WTC11 (cell line): ENCODE results near the gene CCDC85A. TPM values are rescaled to one million over a fixed set of nuclear protein-coding genes. Genes with fewer than 3 reads are reported as not detected.

ENCODE experiments used
- ATAC-seq: fragments of 200-7000 bp; cut with Tn5 transposase; 2 replicates; pipeline ENCODE4 v1.10.0; 2021; ENCODE audit warnings: mild to moderate bottlenecking, moderate library complexity
- CTCF ChIA-PET: fragments of 300-600 bp; sonication (Branson Sonifier 250); formaldehyde crosslinking; loops from one replicate; lab custom pipeline; 2021; ENCODE audit warnings: antibody characterized with exemption; lab: Charles Lee
- POLR2A ChIA-PET: fragments of 350-600 bp; sonication (Branson Sonifier 250); formaldehyde crosslinking; loops from one replicate; lab custom pipeline; 2021; ENCODE audit warnings: antibody characterized with exemption; lab: Charles Lee
- DNase-seq: peaks from one replicate; pipeline ENCODE4 v3.0.0; 2021; ENCODE audit warnings: low spot score
- H3K27ac Mint-ChIP-seq: 2 replicates; pipeline ENCODE4 v1.8.0; 2021; ENCODE audit warnings: mixed read lengths
- H3K27me3 Mint-ChIP-seq: 2 replicates; pipeline ENCODE4 v1.8.0; 2021; ENCODE audit warnings: low read depth, mild to moderate bottlenecking, moderate library complexity, mixed read lengths
- H3K36me3 Mint-ChIP-seq: 2 replicates; pipeline ENCODE4 v1.8.0; 2021; ENCODE audit warnings: mixed read lengths
- H3K4me1 Mint-ChIP-seq: 2 replicates; pipeline ENCODE4 v1.8.0; 2022; ENCODE audit warnings: mixed read lengths
- H3K4me3 Mint-ChIP-seq: 2 replicates; pipeline ENCODE4 v1.8.0; 2021; ENCODE audit warnings: mild to moderate bottlenecking, moderate library complexity, mixed read lengths
- H3K9me3 Mint-ChIP-seq: 2 replicates; pipeline ENCODE4 v1.8.0; 2021; ENCODE audit warnings: mixed read lengths
- CREM ChIP-seq: sonication (generic); formaldehyde crosslinking; IDR thresholded peaks from 2 replicates; pipeline ENCODE4 v1.8.1; 2022; ENCODE audit warnings: mild to moderate bottlenecking, missing genetic modification reagents, moderate library complexity
- GABPB1 ChIP-seq: sonication (generic); formaldehyde crosslinking; IDR thresholded peaks from 2 replicates; pipeline ENCODE4 v1.8.1; 2023; ENCODE audit warnings: mild to moderate bottlenecking, missing genetic modification reagents
- IRF2 ChIP-seq: sonication (generic); formaldehyde crosslinking; IDR thresholded peaks from 2 replicates; pipeline ENCODE4 v1.8.0; 2022; ENCODE audit warnings: low read depth, missing genetic modification reagents, borderline replicate concordance
- OVOL2 ChIP-seq: fragments of 250-450 bp; sonication (Bioruptor Pico); IDR thresholded peaks from 2 replicates; pipeline ENCODE4 v1.9.0; 2021; ENCODE audit warnings: mild to moderate bottlenecking, borderline replicate concordance
- TCF7 ChIP-seq: sonication (generic); formaldehyde crosslinking; IDR thresholded peaks from 2 replicates; pipeline ENCODE4 v1.8.0; 2022; ENCODE audit warnings: mild to moderate bottlenecking, low read depth, missing genetic modification reagents, moderate library complexity
- ZNF416 ChIP-seq: fragments of 250-450 bp; sonication (Bioruptor Pico); IDR thresholded peaks from 2 replicates; pipeline ENCODE4 v1.9.0; 2021; ENCODE audit warnings: mild to moderate bottlenecking, inconsistent platforms
- total RNA-seq: library from RNA; stranded (reverse); gene quantifications from 3 replicates; pipeline ENCODE4 v1.2.3, GENCODE V29; 2021
- TF ChIP-seq, protein P1 (sequence below): sonication (generic); formaldehyde crosslinking; IDR thresholded peaks from 2 replicates; pipeline ENCODE4 v1.8.1; 2023; ENCODE audit warnings: mild to moderate bottlenecking, missing genetic modification reagents, moderate library complexity
- TF ChIP-seq, protein P2 (sequence below): sonication (generic); formaldehyde crosslinking; IDR thresholded peaks from 2 replicates; pipeline ENCODE4 v1.8.1; 2022; ENCODE audit warnings: low read depth, missing genetic modification reagents, borderline replicate concordance
- TF ChIP-seq, protein P3 (sequence below): fragments of 250-450 bp; sonication (Bioruptor Pico); IDR thresholded peaks from 2 replicates; pipeline ENCODE4 v1.9.0; 2021; ENCODE audit warnings: moderate library complexity, mild to moderate bottlenecking, inconsistent platforms, borderline replicate concordance
- TF ChIP-seq, protein P4 (sequence below): sonication (generic); formaldehyde crosslinking; conservative IDR thresholded peaks from 2 replicates; pipeline ENCODE4 v1.8.1; 2023; ENCODE audit warnings: mild to moderate bottlenecking, low read depth, missing genetic modification reagents, moderate library complexity
- TF ChIP-seq, protein P5 (sequence below): fragments of 200-600 bp; IDR thresholded peaks from 2 replicates; pipeline ENCODE4 v1.8.0; 2022; ENCODE audit warnings: antibody characterized with exemption

CCDC85A gene
- total RNA-seq, 1 experiment from 2014 or later: 0.22 TPM

DNA sequence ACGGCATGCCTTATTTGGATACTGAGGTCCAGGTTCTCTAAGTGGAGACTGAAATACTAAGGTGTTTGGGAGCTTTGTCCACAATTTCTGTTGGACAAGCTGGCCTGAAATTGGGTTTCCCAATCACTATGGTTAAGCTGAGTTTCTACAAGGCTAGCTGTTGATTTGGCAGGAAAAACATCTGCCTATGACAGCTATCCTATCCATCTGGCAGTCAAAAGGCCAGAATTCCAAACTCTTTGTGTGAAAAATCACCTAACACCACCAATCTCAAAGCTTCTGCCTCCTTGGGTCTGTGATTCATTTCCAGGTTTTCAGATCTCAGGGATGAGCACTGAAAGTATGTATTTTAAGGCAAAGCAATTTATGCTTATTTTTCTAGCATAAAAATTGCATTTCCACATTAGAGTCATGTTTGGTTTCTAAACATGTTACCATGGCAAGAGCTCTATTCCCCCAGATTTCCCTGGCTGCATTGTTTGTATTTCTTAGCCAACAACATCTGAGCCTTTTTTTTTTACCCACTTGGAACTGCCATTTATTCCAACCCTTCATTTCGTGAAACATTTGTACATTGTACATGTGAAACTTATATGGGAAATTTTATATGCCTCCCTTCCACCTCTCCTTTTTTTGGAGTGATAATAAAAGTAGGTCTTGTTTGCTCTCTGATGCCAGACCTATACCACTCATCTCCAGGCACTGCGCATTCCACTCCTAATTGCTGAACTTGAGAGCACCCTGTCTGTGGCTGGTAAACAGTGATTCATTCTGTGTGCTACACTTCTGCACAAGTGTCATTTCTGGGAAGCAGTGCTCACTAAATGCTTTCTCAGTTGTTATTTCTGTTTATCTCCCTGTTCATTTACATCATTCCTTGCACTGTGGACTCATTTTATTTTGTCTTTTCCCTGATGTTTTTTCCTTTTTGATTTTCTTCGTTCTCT lies 15.9 kb upstream of the CCDC85A start:
- POLR2A ChIA-PET: no interaction called here
- CTCF ChIA-PET: interaction anchor here (2.4 kb wide), 1 partner anchor 16 kb away, joined by 7 read pairs; the partner anchor contains the start of gene CCDC85A
- Mint-ChIP-seq H3K4me1 (no peaks in the 10 kb centered on the region), H3K27ac (no peak overlapping the region), H3K9me3 (peaks cover 5% of the 10 kb centered on the region), H3K27me3 (peaks cover 27% of the 10 kb centered on the region), H3K36me3 (peaks cover 5% of the 10 kb centered on the region), H3K4me3 (no peak overlapping the region)
- TF ChIP-seq IRF2 (CRISPR knock-in tag) (no peak), OVOL2 (CRISPR knock-in tag) (no peak), CREM (CRISPR knock-in tag) (no peak), GABPB1 (CRISPR knock-in tag) (no peak)
- TF ChIP-seq, protein P1, sequence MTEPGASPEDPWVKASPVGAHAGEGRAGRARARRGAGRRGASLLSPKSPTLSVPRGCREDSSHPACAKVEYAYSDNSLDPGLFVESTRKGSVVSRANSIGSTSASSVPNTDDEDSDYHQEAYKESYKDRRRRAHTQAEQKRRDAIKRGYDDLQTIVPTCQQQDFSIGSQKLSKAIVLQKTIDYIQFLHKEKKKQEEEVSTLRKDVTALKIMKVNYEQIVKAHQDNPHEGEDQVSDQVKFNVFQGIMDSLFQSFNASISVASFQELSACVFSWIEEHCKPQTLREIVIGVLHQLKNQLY (CRISPR knock-in tag): no peak
- TF ChIP-seq, protein P2, sequence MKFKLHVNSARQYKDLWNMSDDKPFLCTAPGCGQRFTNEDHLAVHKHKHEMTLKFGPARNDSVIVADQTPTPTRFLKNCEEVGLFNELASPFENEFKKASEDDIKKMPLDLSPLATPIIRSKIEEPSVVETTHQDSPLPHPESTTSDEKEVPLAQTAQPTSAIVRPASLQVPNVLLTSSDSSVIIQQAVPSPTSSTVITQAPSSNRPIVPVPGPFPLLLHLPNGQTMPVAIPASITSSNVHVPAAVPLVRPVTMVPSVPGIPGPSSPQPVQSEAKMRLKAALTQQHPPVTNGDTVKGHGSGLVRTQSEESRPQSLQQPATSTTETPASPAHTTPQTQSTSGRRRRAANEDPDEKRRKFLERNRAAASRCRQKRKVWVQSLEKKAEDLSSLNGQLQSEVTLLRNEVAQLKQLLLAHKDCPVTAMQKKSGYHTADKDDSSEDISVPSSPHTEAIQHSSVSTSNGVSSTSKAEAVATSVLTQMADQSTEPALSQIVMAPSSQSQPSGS: no peak
- DNase-seq (no peak), ATAC-seq (no peak)

DNA sequence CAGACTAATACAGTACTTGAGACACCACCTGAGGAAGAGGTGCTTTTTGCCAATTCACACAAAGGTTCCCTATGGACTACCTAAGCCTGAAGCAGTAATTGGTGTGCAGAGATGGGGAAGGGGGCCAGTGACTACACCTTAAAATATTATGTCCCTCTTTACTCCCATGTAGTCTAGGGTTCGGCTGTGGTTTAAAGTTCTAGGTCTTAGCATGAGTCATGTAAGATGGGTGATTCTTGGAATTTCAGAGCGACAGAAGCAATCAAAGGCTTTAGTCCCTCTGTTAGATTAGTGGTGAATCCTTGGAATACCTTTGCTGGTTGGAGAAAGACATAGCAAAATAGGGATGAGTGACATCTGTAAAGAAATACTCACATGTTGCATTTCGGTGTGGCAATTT lies 14.3 kb upstream of the CCDC85A start:
- no peak for ATAC-seq
- POLR2A ChIA-PET: no interaction called here
- H3K27ac Mint-ChIP-seq: no peak overlapping the region
- CTCF ChIA-PET: no interaction called here
- TF ChIP-seq OVOL2 (CRISPR knock-in tag): no peak
- no peak for TF ChIP-seq ZNF416 (CRISPR knock-in tag)
- TF ChIP-seq, all 79 proteins: peak for 0
- Mint-ChIP-seq H3K36me3 (peaks cover 5% of the 10 kb centered on the region), H3K4me3 (no peak overlapping the region), H3K4me1 (no peaks in the 10 kb centered on the region), H3K9me3 (peaks cover 5% of the 10 kb centered on the region), H3K27me3 (peaks cover 34% of the 10 kb centered on the region)
- no peak for DNase-seq

DNA sequence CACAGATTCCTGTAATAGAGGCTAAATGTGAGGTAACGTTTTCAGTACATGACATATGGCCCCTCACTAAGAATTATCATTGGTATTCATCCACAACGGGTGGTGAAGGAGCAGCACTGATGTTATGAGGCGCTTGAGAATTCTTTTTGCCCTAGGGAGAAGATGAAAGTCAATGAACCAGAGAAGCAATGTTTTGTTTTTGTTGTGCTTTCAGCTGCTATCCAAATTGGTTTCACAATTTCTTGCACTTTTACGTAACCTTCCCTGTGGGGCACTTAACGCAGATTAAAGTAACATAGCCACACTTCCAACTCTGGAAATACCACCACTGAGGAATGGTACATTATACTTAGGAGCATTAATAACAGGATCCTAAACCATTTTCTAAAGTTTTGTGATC lies 13.3 kb upstream of the CCDC85A start:
- CTCF ChIA-PET: interaction anchor here (1.3 kb wide), 1 partner anchor 13 kb away, joined by 6 read pairs; the partner anchor contains the start of gene CCDC85A
- Mint-ChIP-seq H3K27me3 (peaks cover 43% of the 10 kb centered on the region), H3K36me3 (peaks cover 5% of the 10 kb centered on the region), H3K4me1 (no peaks in the 10 kb centered on the region), H3K27ac (no peak overlapping the region), H3K4me3 (no peak overlapping the region), H3K9me3 (peaks cover 5% of the 10 kb centered on the region)
- POLR2A ChIA-PET: no interaction called here
- ATAC-seq: no peak
- DNase-seq: no peak
- TF ChIP-seq, protein P3, sequence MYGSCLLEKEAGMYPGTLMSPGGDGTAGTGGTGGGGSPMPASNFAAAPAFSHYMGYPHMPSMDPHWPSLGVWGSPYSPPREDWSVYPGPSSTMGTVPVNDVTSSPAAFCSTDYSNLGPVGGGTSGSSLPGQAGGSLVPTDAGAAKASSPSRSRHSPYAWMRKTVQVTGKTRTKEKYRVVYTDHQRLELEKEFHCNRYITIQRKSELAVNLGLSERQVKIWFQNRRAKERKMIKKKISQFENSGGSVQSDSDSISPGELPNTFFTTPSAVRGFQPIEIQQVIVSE: no peak
- TF ChIP-seq TCF7: no peak
- TF ChIP-seq, protein P4, sequence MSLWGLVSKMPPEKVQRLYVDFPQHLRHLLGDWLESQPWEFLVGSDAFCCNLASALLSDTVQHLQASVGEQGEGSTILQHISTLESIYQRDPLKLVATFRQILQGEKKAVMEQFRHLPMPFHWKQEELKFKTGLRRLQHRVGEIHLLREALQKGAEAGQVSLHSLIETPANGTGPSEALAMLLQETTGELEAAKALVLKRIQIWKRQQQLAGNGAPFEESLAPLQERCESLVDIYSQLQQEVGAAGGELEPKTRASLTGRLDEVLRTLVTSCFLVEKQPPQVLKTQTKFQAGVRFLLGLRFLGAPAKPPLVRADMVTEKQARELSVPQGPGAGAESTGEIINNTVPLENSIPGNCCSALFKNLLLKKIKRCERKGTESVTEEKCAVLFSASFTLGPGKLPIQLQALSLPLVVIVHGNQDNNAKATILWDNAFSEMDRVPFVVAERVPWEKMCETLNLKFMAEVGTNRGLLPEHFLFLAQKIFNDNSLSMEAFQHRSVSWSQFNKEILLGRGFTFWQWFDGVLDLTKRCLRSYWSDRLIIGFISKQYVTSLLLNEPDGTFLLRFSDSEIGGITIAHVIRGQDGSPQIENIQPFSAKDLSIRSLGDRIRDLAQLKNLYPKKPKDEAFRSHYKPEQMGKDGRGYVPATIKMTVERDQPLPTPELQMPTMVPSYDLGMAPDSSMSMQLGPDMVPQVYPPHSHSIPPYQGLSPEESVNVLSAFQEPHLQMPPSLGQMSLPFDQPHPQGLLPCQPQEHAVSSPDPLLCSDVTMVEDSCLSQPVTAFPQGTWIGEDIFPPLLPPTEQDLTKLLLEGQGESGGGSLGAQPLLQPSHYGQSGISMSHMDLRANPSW (CRISPR knock-in tag): no peak
- TF ChIP-seq, protein P5, sequence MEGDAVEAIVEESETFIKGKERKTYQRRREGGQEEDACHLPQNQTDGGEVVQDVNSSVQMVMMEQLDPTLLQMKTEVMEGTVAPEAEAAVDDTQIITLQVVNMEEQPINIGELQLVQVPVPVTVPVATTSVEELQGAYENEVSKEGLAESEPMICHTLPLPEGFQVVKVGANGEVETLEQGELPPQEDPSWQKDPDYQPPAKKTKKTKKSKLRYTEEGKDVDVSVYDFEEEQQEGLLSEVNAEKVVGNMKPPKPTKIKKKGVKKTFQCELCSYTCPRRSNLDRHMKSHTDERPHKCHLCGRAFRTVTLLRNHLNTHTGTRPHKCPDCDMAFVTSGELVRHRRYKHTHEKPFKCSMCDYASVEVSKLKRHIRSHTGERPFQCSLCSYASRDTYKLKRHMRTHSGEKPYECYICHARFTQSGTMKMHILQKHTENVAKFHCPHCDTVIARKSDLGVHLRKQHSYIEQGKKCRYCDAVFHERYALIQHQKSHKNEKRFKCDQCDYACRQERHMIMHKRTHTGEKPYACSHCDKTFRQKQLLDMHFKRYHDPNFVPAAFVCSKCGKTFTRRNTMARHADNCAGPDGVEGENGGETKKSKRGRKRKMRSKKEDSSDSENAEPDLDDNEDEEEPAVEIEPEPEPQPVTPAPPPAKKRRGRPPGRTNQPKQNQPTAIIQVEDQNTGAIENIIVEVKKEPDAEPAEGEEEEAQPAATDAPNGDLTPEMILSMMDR: no peak
